Left cardiac atrium (tissue), 4 donors: ENCODE data around the gene MEF2C. TPM values are rescaled to one million over a fixed set of nuclear protein-coding genes. Genes with fewer than 3 reads are reported as not detected.

Experiments
- ATAC-seq, 2 donors: fragments of 200-7000 bp; cut with Tn5 transposase; one replicate each; pipeline ENCODE4 v1.9.1; 2020; ENCODE audit warnings: mild to moderate bottlenecking in 2 of 2, moderate library complexity in 2 of 2
- DNase-seq: peaks from one replicate; pipeline ENCODE4 v3.0.0-alpha.2; 2020
- intact Hi-C, 2 donors: fragments of 100-400 bp; cut with DNase I; formaldehyde crosslinking; loops; one replicate each; pipeline versions ENCODE4 v1.14.1 to v1.15.1; 2022 to 2023
- total RNA-seq, 2 donors: library from RNA; stranded (reverse); fragmentation: NEBNext Ultra II Directional; extraction: Animal tissue kit (Norgen Biotek cat#: 25700); gene quantifications; one replicate each; pipeline ENCODE4 v1.2.1, GENCODE V29; 2021
- donor health status: DM: no; HTN: yes; CAD: no.
- donor health status: DM: no; HTN: yes; CAD: no; lungs with severe emphysema.
- donor health status: DM: yes; HTN: yes; CAD: no.
- donor health status: Dilated cardiomyopathy.

The MEF2C gene
- total RNA-seq, 2 donors from 2014 or later = 48.3 to 53.7 TPM

GRCh38 chr5:88756953-88757352 is 126.0 kb downstream of the MEF2C start:
- ATAC-seq (no peak), DNase-seq (no peak)
- intact Hi-C loops = no loop called here

GRCh38 chr5:88748666-88749065 is 134.3 kb downstream of the MEF2C start:
- DNase-seq (no peak), ATAC-seq (no peak)
- intact Hi-C loops = no loop called here

- intact Hi-C loops = no loop called here
- ATAC-seq (peak in 1 of 2 donors; percentile 49), DNase-seq (no peak)
Observed at GRCh38 chr5:88746438-88746882, 136.5 kb downstream of the MEF2C start.

GRCh38 chr5:88745093-88745696 is 137.8 kb downstream of the MEF2C start:
- intact Hi-C loops = no loop called here
- ATAC-seq = peak in 1 of 2 donors; percentile 30
- DNase-seq = no peak

- ATAC-seq = peak in 1 of 2 donors; percentile 24
- intact Hi-C loops = no loop called here
- DNase-seq = no peak
Observed at GRCh38 chr5:88743231-88743834, 139.7 kb downstream of the MEF2C start.

GRCh38 chr5:88741964-88742363 is 141.0 kb downstream of the MEF2C start:
- intact Hi-C loops = no loop called here
- ATAC-seq = no peak
- no peak for DNase-seq

GRCh38 chr5:88740604-88741185 is 142.3 kb downstream of the MEF2C start:
- DNase-seq (no peak), ATAC-seq (no peak)
- intact Hi-C loops = no loop called here

- intact Hi-C loops = loop anchor here (5.0 to 10.0 kb wide), 3 partner anchors 98 to 148 kb away; partner anchors contain the start of gene MEF2C (in 2 of the 2)
- DNase-seq = no peak
- ATAC-seq = no peak
Observed at GRCh38 chr5:88736494-88736893, 146.5 kb downstream of the MEF2C start.

- ATAC-seq = no peak
Observed at GRCh38 chr5:88734983-88735382, 148.0 kb downstream of the MEF2C start.

GRCh38 chr5:88734191-88734640 is 148.8 kb downstream of the MEF2C start:
- ATAC-seq (peak in 1 of 2 donors; percentile 39), DNase-seq (no peak)
- intact Hi-C loops = loop anchor here (10.0 kb wide), 2 partner anchors 101 to 151 kb away; partner anchors contain the start of gene MEF2C (in 1 of the 2)

More at GRCh38 chr5:88734983-88735382, 148.0 kb downstream of the MEF2C start:
- intact Hi-C loops = loop anchor here (5.0 to 10.0 kb wide), 3 partner anchors 100 to 150 kb away; partner anchors contain the start of gene MEF2C (in 2 of the 2)
- DNase-seq = no peak

GRCh38 chr5:88732862-88733261 is 150.1 kb downstream of the MEF2C start:
- ATAC-seq = no peak
- intact Hi-C loops = loop anchor here (10.0 kb wide), 2 partner anchors 102 to 152 kb away; partner anchors contain the start of gene MEF2C (in 1 of the 2)
- DNase-seq = no peak

- peak; percentile 36 to 67 for ATAC-seq
- DNase-seq = peak; percentile 50
- intact Hi-C loops = loop anchor here (10.0 kb wide), 2 partner anchors 103 to 153 kb away; partner anchors contain the start of gene MEF2C (in 1 of the 2)
Observed at GRCh38 chr5:88732181-88732633, 150.8 kb downstream of the MEF2C start.

- intact Hi-C loops = loop anchor here (2.0 to 10.0 kb wide), 5 partner anchors 105 to 1535 kb away; partner anchors contain the start of gene MEF2C (in 1 of the 2)
- ATAC-seq = no peak
- DNase-seq = no peak
Observed at GRCh38 chr5:88729829-88730182, 153.2 kb downstream of the MEF2C start.

- peak; percentile 81 to 83 for ATAC-seq
- intact Hi-C loops = loop anchor here (2.0 to 10.0 kb wide), 2 partner anchors 1456 to 1536 kb away; no protein-coding TSS in a partner anchor
- peak; percentile 49 for DNase-seq
Observed at GRCh38 chr5:88729084-88729828, 153.7 kb downstream of the MEF2C start.

GRCh38 chr5:88727705-88728313 is 155.2 kb downstream of the MEF2C start:
- no peak for ATAC-seq
- intact Hi-C loops = loop anchor here (2.0 to 10.0 kb wide), 2 partner anchors 1457 to 1537 kb away; no protein-coding TSS in a partner anchor
- DNase-seq = no peak

- intact Hi-C loops = loop anchor here in 1 of 2 donors (10.0 kb wide), 1 partner anchor 1539 kb away; no protein-coding TSS in a partner anchor
- DNase-seq = no peak
- ATAC-seq = no peak
Observed at GRCh38 chr5:88725454-88725853, 157.5 kb downstream of the MEF2C start.

- intact Hi-C loops = loop anchor here in 1 of 2 donors (10.0 kb wide), 1 partner anchor 1541 kb away; no protein-coding TSS in a partner anchor
- no peak for DNase-seq
- no peak for ATAC-seq
Observed at GRCh38 chr5:88724201-88724600, 158.8 kb downstream of the MEF2C start.

- intact Hi-C loops = loop anchor here in 1 of 2 donors (10.0 kb wide), 1 partner anchor 1542 kb away; no protein-coding TSS in a partner anchor
- no peak for DNase-seq
- ATAC-seq = no peak
Observed at GRCh38 chr5:88722546-88723073, 160.4 kb downstream of the MEF2C start.
